ENCODE measurements around the gene ZNF438.
A peak's percentile ranks its signal among the peaks of the same experiment; 100 is the strongest.

ZNF438 gene

DNA sequence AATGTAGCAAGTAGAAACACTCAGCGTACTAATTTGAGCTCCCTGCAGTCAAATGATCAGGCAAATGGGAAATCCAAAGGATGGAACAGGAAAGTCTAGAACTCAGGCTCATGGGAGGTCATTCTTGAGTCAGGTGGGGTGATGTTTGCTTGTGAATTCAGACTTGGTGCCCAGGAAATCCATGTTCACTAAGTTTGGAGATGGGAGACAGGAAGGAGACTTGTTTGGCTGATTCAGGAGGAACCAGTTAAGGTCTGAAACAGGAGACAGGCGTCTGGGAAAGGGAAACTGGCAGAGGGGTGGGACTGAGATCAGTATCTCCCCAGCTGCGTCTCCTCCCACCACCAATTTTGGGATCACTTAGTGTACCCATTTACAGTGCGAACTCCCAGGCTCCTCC is 38.4 kb upstream of the ZNF438 start:
- H3K4me3 ChIP-seq (ENCODE audit: low read depth, low read length), result no peak overlapping the region
- H3K36me3 ChIP-seq, result no peaks in the 10 kb centered on the region
- TF ChIP-seq, protein P1, sequence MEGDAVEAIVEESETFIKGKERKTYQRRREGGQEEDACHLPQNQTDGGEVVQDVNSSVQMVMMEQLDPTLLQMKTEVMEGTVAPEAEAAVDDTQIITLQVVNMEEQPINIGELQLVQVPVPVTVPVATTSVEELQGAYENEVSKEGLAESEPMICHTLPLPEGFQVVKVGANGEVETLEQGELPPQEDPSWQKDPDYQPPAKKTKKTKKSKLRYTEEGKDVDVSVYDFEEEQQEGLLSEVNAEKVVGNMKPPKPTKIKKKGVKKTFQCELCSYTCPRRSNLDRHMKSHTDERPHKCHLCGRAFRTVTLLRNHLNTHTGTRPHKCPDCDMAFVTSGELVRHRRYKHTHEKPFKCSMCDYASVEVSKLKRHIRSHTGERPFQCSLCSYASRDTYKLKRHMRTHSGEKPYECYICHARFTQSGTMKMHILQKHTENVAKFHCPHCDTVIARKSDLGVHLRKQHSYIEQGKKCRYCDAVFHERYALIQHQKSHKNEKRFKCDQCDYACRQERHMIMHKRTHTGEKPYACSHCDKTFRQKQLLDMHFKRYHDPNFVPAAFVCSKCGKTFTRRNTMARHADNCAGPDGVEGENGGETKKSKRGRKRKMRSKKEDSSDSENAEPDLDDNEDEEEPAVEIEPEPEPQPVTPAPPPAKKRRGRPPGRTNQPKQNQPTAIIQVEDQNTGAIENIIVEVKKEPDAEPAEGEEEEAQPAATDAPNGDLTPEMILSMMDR (IDR thresholded peaks at IDR 0.05; ENCODE audit: low read depth, low read length), result no peak
- no peaks in the 10 kb centered on the region for H3K9me3 ChIP-seq (ENCODE audit: severe bottlenecking)
- no peak for DNase-seq
- no peak overlapping the region for H3K27ac ChIP-seq
- no peaks in the 10 kb centered on the region for H3K27me3 ChIP-seq (ENCODE audit: insufficient read depth, low read depth, severe bottlenecking)

DNA sequence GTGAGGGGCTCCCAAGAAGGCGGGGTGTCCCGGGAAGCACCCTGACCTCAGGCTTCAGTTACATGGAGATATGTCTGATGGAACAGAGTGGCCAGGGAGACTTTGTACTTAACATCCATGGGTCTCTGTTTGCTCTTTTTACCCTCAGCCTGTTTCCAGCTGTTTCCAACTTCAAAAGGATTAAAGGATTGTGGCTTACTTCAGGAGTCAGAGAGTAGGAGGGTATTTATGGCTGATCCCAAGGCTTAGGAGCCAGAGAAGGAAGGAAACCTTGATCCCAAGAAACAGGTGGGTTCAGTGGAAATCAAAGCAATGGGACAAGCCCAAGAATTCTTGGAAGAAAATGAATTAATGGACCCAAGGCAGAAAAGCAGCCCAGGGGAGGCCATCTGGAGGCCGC is 37.7 kb upstream of the ZNF438 start:
- no peaks in the 10 kb centered on the region for H3K36me3 ChIP-seq

DNA sequence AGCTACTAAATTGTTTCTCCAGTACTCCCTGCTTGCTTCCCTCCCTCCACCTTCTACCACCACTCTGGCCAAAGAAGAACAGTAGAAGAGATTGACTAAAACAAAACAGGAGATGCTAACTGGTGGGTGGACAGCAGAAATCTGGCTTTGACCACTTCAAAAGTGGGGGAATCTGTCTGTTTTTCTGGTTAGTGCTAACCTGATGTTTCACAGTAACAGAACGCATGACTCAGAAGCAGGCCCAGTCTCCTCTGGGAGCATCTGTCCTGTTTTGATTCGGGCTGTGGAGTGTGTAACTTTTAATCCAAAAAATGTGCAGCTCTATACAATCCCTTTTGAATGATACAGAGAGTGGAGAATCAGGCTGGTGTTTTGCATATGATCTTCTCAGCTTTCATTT is 32.7 kb upstream of the ZNF438 start:
- H3K36me3 ChIP-seq, result no peaks in the 10 kb centered on the region
- H3K27ac ChIP-seq, result no peak overlapping the region
- H3K27me3 ChIP-seq (ENCODE audit: insufficient read depth, low read depth, severe bottlenecking), result no peaks in the 10 kb centered on the region
- no peak overlapping the region for H3K4me3 ChIP-seq (ENCODE audit: low read depth, low read length)
- no peaks in the 10 kb centered on the region for H3K9me3 ChIP-seq (ENCODE audit: severe bottlenecking)
- TF ChIP-seq, protein P1 (IDR thresholded peaks at IDR 0.05; ENCODE audit: low read depth, low read length), result no peak
- no peak for DNase-seq

More for the DNA sequence above, 37.7 kb upstream of the ZNF438 start:
- Histone ChIP-seq H3K9me3 (ENCODE audit: severe bottlenecking) (no peaks in the 10 kb centered on the region), H3K4me3 (ENCODE audit: low read depth, low read length) (no peak overlapping the region), H3K27ac (no peak overlapping the region), H3K27me3 (ENCODE audit: insufficient read depth, low read depth, severe bottlenecking) (no peaks in the 10 kb centered on the region)
- DNase-seq, result peak; percentile 9
- TF ChIP-seq, protein P1 (IDR thresholded peaks at IDR 0.05; ENCODE audit: low read depth, low read length), result no peak

DNA sequence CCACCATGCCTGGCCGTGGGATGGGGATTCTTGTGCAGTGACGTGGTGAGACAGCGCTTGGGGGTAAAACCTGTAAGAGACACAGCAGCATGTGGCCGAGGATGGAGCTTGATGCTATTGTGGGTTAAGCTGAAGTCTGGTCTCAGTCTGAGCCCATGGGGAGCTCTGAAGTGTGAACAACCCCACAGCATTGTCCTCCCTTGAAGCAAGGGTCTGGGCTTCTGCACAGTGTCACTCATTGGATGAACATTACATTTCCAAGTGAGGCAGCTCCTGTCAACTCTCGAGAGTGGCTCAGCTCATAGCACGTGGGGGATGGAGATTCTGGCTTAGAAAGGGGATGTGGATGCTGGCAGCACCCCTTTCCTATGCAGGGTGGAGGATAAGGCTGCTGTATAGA is 32.2 kb upstream of the ZNF438 start:
- Histone ChIP-seq H3K4me3 (ENCODE audit: low read depth, low read length) (no peak overlapping the region), H3K27me3 (ENCODE audit: insufficient read depth, low read depth, severe bottlenecking) (no peaks in the 10 kb centered on the region), H3K36me3 (no peaks in the 10 kb centered on the region), H3K9me3 (ENCODE audit: severe bottlenecking) (no peaks in the 10 kb centered on the region), H3K27ac (no peak overlapping the region)
- no peak for DNase-seq
- TF ChIP-seq, protein P1 (IDR thresholded peaks at IDR 0.05; ENCODE audit: low read depth, low read length), result no peak

DNA sequence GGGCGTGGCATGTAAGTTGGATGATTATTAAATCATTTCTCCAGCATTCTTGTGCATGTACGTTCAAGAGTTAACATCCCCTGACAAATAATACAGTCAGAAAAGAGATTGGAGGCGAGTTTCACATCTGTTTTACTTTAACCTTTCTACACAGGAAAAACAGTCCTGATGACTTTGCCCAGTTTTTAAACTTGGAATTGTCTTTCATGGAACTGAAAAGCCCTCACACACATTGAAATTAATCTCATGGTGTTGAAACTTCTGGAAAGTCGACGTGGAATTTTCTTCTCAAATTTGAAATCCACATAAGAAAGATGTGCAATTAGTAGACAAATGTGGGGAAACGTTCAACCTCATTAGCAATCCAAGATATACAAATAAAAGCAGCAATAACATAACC is 31.2 kb upstream of the ZNF438 start:
- DNase-seq, result no peak
- Histone ChIP-seq H3K27ac (no peak overlapping the region), H3K36me3 (no peaks in the 10 kb centered on the region), H3K27me3 (ENCODE audit: insufficient read depth, low read depth, severe bottlenecking) (no peaks in the 10 kb centered on the region), H3K4me3 (ENCODE audit: low read depth, low read length) (no peak overlapping the region), H3K9me3 (ENCODE audit: severe bottlenecking) (no peaks in the 10 kb centered on the region)
- TF ChIP-seq, protein P1 (IDR thresholded peaks at IDR 0.05; ENCODE audit: low read depth, low read length), result no peak

DNA sequence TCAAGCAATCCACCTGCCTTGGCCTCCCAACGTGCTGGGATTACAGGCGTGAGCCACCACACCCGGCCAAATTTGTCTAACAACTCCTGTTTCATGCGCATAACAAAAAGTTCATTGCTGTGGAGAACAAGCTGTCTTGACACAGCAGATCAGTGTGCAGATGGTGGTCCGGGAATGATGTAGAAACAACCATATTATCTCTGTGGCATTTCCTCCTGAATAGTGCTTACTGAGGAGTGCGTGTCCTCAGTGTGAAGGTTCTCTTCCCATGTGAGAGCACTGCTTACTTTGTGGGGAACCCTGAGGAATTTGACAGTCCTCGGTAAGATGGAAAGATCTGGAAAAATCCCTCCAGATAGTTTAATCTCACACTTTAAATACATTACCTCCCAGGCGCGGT is 30.3 kb upstream of the ZNF438 start:
- no peak for DNase-seq
- H3K9me3 ChIP-seq (ENCODE audit: severe bottlenecking), result no peaks in the 10 kb centered on the region
- H3K36me3 ChIP-seq, result no peaks in the 10 kb centered on the region
- TF ChIP-seq, protein P1 (IDR thresholded peaks at IDR 0.05; ENCODE audit: low read depth, low read length), result no peak
- no peak overlapping the region for H3K27ac ChIP-seq
- H3K4me3 ChIP-seq (ENCODE audit: low read depth, low read length), result no peak overlapping the region
- H3K27me3 ChIP-seq (ENCODE audit: insufficient read depth, low read depth, severe bottlenecking), result no peaks in the 10 kb centered on the region
